ENCODE results near the gene ASCC3. TPM values are rescaled to one million over a fixed set of nuclear protein-coding genes. Genes with fewer than 3 reads are reported as not detected.

Gene ASCC3
- total RNA-seq, 2 experiments from 2014 or later, result 28.5 to 47.5 TPM

DNA sequence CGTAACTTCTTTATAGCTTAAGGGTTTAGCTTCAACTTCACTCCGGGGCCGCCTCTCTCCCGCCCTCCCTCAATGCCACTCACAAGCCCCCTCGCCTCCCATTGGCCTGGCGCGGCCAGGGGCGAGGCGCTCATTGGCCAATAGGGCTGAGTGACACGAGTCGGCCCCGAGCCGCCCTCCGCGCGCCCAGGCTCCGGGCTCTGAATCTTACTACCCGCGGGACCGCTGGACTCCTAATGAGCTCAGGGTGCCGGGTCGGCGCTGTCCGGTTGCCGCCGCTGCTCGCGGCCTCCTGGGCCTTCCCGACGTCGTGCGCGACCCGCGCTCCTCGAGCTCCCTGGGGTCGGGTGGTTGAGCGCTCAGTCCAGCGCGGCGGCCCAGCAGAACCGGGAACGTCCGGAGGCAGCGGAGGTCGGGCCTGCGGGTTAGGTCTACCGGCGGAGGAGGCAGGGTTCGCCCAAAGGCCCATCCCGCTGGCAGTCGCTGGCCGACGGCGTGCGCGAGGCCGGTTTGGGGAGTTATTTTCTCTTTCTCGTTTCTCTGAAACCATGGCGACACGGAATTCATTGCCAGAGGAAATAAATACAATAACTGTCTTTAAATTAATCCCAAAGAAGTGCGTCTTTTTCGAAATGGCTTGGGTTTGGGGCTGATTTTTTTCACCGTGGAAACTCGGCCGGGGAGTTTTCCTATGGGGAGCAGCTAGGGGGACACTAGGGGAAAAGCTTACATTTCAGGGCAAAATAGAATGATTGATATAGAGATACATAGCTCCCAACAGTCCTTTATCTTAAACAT is 416.0 kb downstream of the ASCC3 start, which contains the start of gene SIM1:
Gene SIM1 (minus strand): TSS at position 19 of the 798 bp plus-strand sequence. CDS start 1,453 bp downstream, outside the sequence.
- H3K27ac ChIP-seq (ENCODE audit: low read depth, low read length, poor library complexity, severe bottlenecking), result no peak within 1 kb of the TSS
- H3K36me3 ChIP-seq (ENCODE audit: insufficient read depth, low read length), result no peaks in the 10 kb centered on the region
- no peaks in the 10 kb centered on the region for H3K4me1 ChIP-seq (ENCODE audit: insufficient read depth, low read length, poor library complexity, severe bottlenecking)
- intact Hi-C loops (cut with micrococcal nuclease; ENCODE audit: unreplicated experiment), result no loop called here
- CTCF ChIA-PET (ENCODE audit: unreplicated experiment), result no interaction called here
- POLR2A ChIA-PET, result interaction anchor here (1.1 kb wide), 2 partner anchors 8 to 25 kb away, joined by 3 read pairs; no protein-coding TSS in a partner anchor
- DNase-seq (ENCODE audit: low spot score), result no peak
- no peaks in the 10 kb centered on the region for H3K9me3 ChIP-seq (ENCODE audit: low read length)
- H2AFZ ChIP-seq (ENCODE audit: low read length), result no peak within 1 kb of the TSS
- no peak within 1 kb of the TSS for H3K4me3 ChIP-seq (ENCODE audit: low read depth, low read length, poor library complexity, severe bottlenecking)
- no peak for TF ChIP-seq EZH2phosphoT487 (IDR thresholded peaks at IDR 0.05; ENCODE audit: borderline replicate concordance, low read depth, low read length)
- TF ChIP-seq CTCF (conservative IDR thresholded peaks at IDR 0.05; ENCODE audit: low read length), result no peak
- no peak within 1 kb of the TSS for H3K4me2 ChIP-seq (ENCODE audit: low read length)
- BruUV-seq (replicated peaks), result no TSS peak
- no peaks in the 10 kb centered on the region for H4K20me1 ChIP-seq (ENCODE audit: insufficient read depth, low read length)
- H3K79me2 ChIP-seq (ENCODE audit: insufficient read depth, low read depth, low read length), result no peaks in the 10 kb centered on the region
- no peaks in the 10 kb centered on the region for H3K9me2 ChIP-seq (ENCODE audit: insufficient read depth, low read length)

- intact Hi-C loops (cut with micrococcal nuclease; ENCODE audit: unreplicated experiment), result no loop called here
- H3K4me3 ChIP-seq (ENCODE audit: low read depth, low read length, poor library complexity, severe bottlenecking), result no peak overlapping the region
- no peaks in the 10 kb centered on the region for H3K9me3 ChIP-seq (ENCODE audit: low read length)
- CTCF ChIA-PET (ENCODE audit: unreplicated experiment), result no interaction called here
- no peak overlapping the region for H2AFZ ChIP-seq (ENCODE audit: low read length)
- no TSS peak for BruUV-seq (replicated peaks)
- H3K79me2 ChIP-seq (ENCODE audit: insufficient read depth, low read depth, low read length), result no peaks in the 10 kb centered on the region
- H3K4me1 ChIP-seq (ENCODE audit: insufficient read depth, low read length, poor library complexity, severe bottlenecking), result no peaks in the 10 kb centered on the region
- no peak overlapping the region for H3K27ac ChIP-seq (ENCODE audit: low read depth, low read length, poor library complexity, severe bottlenecking)
- POLR2A ChIA-PET, result interaction anchor here (1.1 kb wide), 2 partner anchors 9 to 26 kb away, joined by 3 read pairs; no protein-coding TSS in a partner anchor
- no peak overlapping the region for H3K4me2 ChIP-seq (ENCODE audit: low read length)
- H4K20me1 ChIP-seq (ENCODE audit: insufficient read depth, low read length), result no peaks in the 10 kb centered on the region
- H3K36me3 ChIP-seq (ENCODE audit: insufficient read depth, low read length), result no peaks in the 10 kb centered on the region
- H3K9me2 ChIP-seq (ENCODE audit: insufficient read depth, low read length), result no peaks in the 10 kb centered on the region
- DNase-seq (ENCODE audit: low spot score), result no peak
- no peak for TF ChIP-seq EZH2phosphoT487 (IDR thresholded peaks at IDR 0.05; ENCODE audit: borderline replicate concordance, low read depth, low read length)
- TF ChIP-seq CTCF (conservative IDR thresholded peaks at IDR 0.05; ENCODE audit: low read length), result no peak
These were observed 416.8 kb downstream of the ASCC3 start for GRCh38 chr6:100464162-100464851.

All from OCI-LY7 (cell line).